Breast epithelium (tissue), 4 donors: ENCODE data around the gene RUBCNL. TPM values are rescaled to one million over a fixed set of nuclear protein-coding genes. Genes with fewer than 3 reads are reported as not detected.
A peak's percentile ranks its signal among the peaks of the same experiment; 100 is the strongest.

Experiments
- DNase-seq, 2 donors: peaks; one replicate each; pipeline ENCODE4 v3.0.0-alpha.2; 2019; ENCODE audit warnings: low spot score in 2 of 2
- H3K27ac ChIP-seq, 2 donors: fragments of 200-600 bp; sonication (generic) in 1 of 2; one replicate each; pipeline ENCODE4 v1.5.1; 2016 to 2019; ENCODE audit warnings: mild to moderate bottlenecking in 1 of 2
- H3K27me3 ChIP-seq, 2 donors: fragments of 200-600 bp; sonication (generic) in 1 of 2; one replicate each; pipeline versions ENCODE4 v1.5.1 to v1.6.0; 2017 to 2019; ENCODE audit warnings: control low read depth in 1 of 2, mild to moderate bottlenecking in 1 of 2
- H3K36me3 ChIP-seq: fragments of 200-600 bp; one replicate; pipeline ENCODE4 v1.5.1; 2019
- H3K4me1 ChIP-seq, 2 donors: fragments of 200-600 bp; sonication (generic); one replicate each; pipeline ENCODE4 v1.5.1; 2016 to 2019; ENCODE audit warnings: control low read depth in 1 of 2
- H3K4me3 ChIP-seq, 3 donors: fragments of 200-600 bp; sonication (generic); 1 replicate in 2 of 3; 2 replicates in 1 of 3; pipeline ENCODE4 v1.5.1; 2016 to 2019; ENCODE audit warnings: mild to moderate bottlenecking in 3 of 3, moderate library complexity in 2 of 3
- H3K9me3 ChIP-seq, 2 donors: fragments of 200-600 bp; sonication (generic) in 1 of 2; one replicate each; pipeline ENCODE4 v1.5.1; 2016 to 2019; ENCODE audit warnings: control low read depth in 1 of 2
- POLR2A ChIP-seq: fragments of 450-650 bp; IDR thresholded peaks from one replicate; pipeline ENCODE4 v1.6.1; 2016; ENCODE audit warnings: antibody characterized with exemption, mild to moderate bottlenecking, moderate library complexity
- POLR2AphosphoS5 ChIP-seq, 3 donors: sonication (generic); formaldehyde crosslinking; IDR thresholded peaks; one replicate each; pipeline ENCODE4 v1.6.1; 2017; ENCODE audit warnings: antibody characterized with exemption in 3 of 3
- intact Hi-C: fragments of 100-400 bp; cut with DNase I; formaldehyde crosslinking; loops from one replicate; pipeline ENCODE4 v1.15.1; 2023; ENCODE audit warnings: low total_unique reads
- total RNA-seq, 3 donors: library from RNA; depleted of rRNA; stranded (reverse); fragments of >200 nt; gene quantifications; one replicate each; pipeline ENCODE4 v1.1.0, GENCODE V29; 2016
- TF ChIP-seq, protein P1 (sequence below), 3 donors: fragments of 450-650 bp; IDR thresholded peaks; one replicate each; pipeline ENCODE4 v1.5.1; 2016 to 2017; ENCODE audit warnings: antibody characterized with exemption in 3 of 3, mild to moderate bottlenecking in 3 of 3, moderate library complexity in 3 of 3

The RUBCNL gene
- total RNA-seq, 3 donors from 2014 or later: 2.1 to 8.2 (median 3.3) TPM

GRCh38 chr13:46296921-46297320 lies 90.1 kb downstream of the RUBCNL start:
- intact Hi-C loops: no loop called here
- peak overlapping the region; percentile 63 to 78 for H3K27ac ChIP-seq

GRCh38 chr13:46296115-46296822 lies 90.8 kb downstream of the RUBCNL start:
- H3K27me3 ChIP-seq: no peaks in the 10 kb centered on the region
- intact Hi-C loops: no loop called here
- H3K4me1 ChIP-seq: no peaks in the 10 kb centered on the region
- peak overlapping the region; percentile 63 to 78 for H3K27ac ChIP-seq
- H3K36me3 ChIP-seq: no peaks in the 10 kb centered on the region
- no peak for DNase-seq
- H3K4me3 ChIP-seq: no peak overlapping the region
- no peak for TF ChIP-seq POLR2A
- no peak for TF ChIP-seq POLR2AphosphoS5 (IDR thresholded peaks at IDR 0.05)
- TF ChIP-seq, protein P1, sequence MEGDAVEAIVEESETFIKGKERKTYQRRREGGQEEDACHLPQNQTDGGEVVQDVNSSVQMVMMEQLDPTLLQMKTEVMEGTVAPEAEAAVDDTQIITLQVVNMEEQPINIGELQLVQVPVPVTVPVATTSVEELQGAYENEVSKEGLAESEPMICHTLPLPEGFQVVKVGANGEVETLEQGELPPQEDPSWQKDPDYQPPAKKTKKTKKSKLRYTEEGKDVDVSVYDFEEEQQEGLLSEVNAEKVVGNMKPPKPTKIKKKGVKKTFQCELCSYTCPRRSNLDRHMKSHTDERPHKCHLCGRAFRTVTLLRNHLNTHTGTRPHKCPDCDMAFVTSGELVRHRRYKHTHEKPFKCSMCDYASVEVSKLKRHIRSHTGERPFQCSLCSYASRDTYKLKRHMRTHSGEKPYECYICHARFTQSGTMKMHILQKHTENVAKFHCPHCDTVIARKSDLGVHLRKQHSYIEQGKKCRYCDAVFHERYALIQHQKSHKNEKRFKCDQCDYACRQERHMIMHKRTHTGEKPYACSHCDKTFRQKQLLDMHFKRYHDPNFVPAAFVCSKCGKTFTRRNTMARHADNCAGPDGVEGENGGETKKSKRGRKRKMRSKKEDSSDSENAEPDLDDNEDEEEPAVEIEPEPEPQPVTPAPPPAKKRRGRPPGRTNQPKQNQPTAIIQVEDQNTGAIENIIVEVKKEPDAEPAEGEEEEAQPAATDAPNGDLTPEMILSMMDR (IDR thresholded peaks at IDR 0.05): no peak
- no peaks in the 10 kb centered on the region for H3K9me3 ChIP-seq

More at GRCh38 chr13:46296921-46297320, 90.1 kb downstream of the RUBCNL start:
- DNase-seq: no peak
- TF ChIP-seq, protein P1 (IDR thresholded peaks at IDR 0.05): no peak
- no peak for TF ChIP-seq POLR2A
- no peak for TF ChIP-seq POLR2AphosphoS5 (IDR thresholded peaks at IDR 0.05)
- H3K27me3 ChIP-seq: no peaks in the 10 kb centered on the region
- H3K9me3 ChIP-seq: no peaks in the 10 kb centered on the region
- no peak overlapping the region for H3K4me3 ChIP-seq
- H3K4me1 ChIP-seq: no peaks in the 10 kb centered on the region
- no peaks in the 10 kb centered on the region for H3K36me3 ChIP-seq

- Histone ChIP-seq H3K9me3 (no peaks in the 10 kb centered on the region), H3K27ac (peak overlapping the region; percentile 63 to 78), H3K4me3 (no peak overlapping the region), H3K4me1 (no peaks in the 10 kb centered on the region), H3K36me3 (no peaks in the 10 kb centered on the region), H3K27me3 (no peaks in the 10 kb centered on the region)
- TF ChIP-seq POLR2AphosphoS5 (IDR thresholded peaks at IDR 0.05): peak in 1 of 3 donors; percentile 51
- no peak for TF ChIP-seq POLR2A
- intact Hi-C loops: no loop called here
- DNase-seq: peak in 1 of 2 donors; percentile 46
Observed at GRCh38 chr13:46295491-46296114, 91.4 kb downstream of the RUBCNL start.

DNA sequence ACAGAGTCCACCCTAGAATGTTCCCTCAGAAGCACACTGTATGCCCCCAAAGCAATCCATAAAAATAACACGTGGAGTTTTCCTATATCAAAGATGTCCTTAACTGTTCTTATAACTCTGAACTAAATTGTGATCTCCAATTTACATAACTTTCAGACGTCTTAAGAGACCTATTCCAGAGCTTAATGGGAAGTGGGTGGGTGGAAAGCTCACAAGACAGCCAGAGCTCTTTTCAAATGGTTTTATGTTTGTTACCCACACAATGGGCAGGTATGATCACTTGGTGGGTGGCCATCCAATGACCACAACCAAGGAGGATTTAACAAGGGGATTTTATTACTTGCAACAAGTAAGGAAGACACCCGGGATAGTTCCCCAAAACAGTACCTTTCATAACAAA lies 93.6 kb downstream of the RUBCNL start:
- intact Hi-C loops: no loop called here
- no peak overlapping the region for H3K27ac ChIP-seq
- TF ChIP-seq POLR2A: no peak
- TF ChIP-seq POLR2AphosphoS5 (IDR thresholded peaks at IDR 0.05): no peak
- TF ChIP-seq, protein P1 (IDR thresholded peaks at IDR 0.05): no peak
- no peaks in the 10 kb centered on the region for H3K4me1 ChIP-seq
- H3K27me3 ChIP-seq: no peaks in the 10 kb centered on the region
- no peak overlapping the region for H3K4me3 ChIP-seq
- DNase-seq: no peak
- no peaks in the 10 kb centered on the region for H3K36me3 ChIP-seq
- H3K9me3 ChIP-seq: no peaks in the 10 kb centered on the region

Other genes starting within 250 kb of the RUBCNL start
- gene LCP1, start 205.1 kb downstream of the RUBCNL start, total RNA-seq: 10 to 100 TPM; 28.2 to 94.9 (median 61.3) TPM
- gene LRRC63, start 175.3 kb downstream of the RUBCNL start, total RNA-seq: under 1 TPM; 0.15 to 0.33 (median 0.16) TPM
- gene LRCH1, start 165.9 kb upstream of the RUBCNL start, total RNA-seq: 10 to 100 TPM; 17.0 to 40.4 (median 24.6) TPM